HepG2 (cell line): ENCODE results near the gene RORC. TPM values are rescaled to one million over a fixed set of nuclear protein-coding genes. Genes with fewer than 3 reads are reported as not detected.

Experiments used
- ATAC-seq: fragments of 200-7000 bp; cut with Tn5 transposase; 3 replicates; pipeline ENCODE4 v1.9.1; 2020; ENCODE audit warnings: mild to moderate bottlenecking, moderate library complexity
- BruUV-seq: library from RNA; stranded (reverse); fragments of 400-500 nt; replicated peaks from 2 replicates; lab custom pipeline; 2021; lab: Mats Ljungman, UMichigan
- CTCF ChIA-PET: fragments of 300-600 bp; formaldehyde crosslinking; extraction: SDS; loops from one replicate; lab custom pipeline; 2021; ENCODE audit warnings: low total read pairs, inconsistent platforms, low intra/inter-chr PET ratio; lab: Yijun Ruan, JAX
- POLR2A ChIA-PET: fragments of 350-600 bp; sonication (Branson Sonifier 250); formaldehyde crosslinking; loops from one replicate; lab custom pipeline; 2020; ENCODE audit warnings: antibody characterized with exemption, inconsistent platforms; lab: Yijun Ruan, JAX
- DNase-seq: peaks from one replicate; pipeline ENCODE4 v3.0.0-alpha.2; 2015; ENCODE audit warnings: low spot score
- FAIRE-seq: peaks from 3 replicates; lab custom pipeline; 2011; peaks lifted over from hg19 to GRCh38; lab: Jason Lieb, UNC
- H2AFZ ChIP-seq: one replicate; pipeline ENCODE4 v1.6.1; 2011; ENCODE audit warnings: low read length, inconsistent platforms
- H3K27ac ChIP-seq: fragments of 300-600 bp; 3 replicates; pipeline ENCODE4 v1.8.0; 2011; ENCODE audit warnings: mixed run types, mild to moderate bottlenecking, mixed read lengths, low read length, inconsistent platforms; ENCODE audit not compliant: insufficient read depth; ENCODE audit errors: extremely low read length
- H3K27me3 ChIP-seq, 2 experiments: fragments of 200-600 bp in 1 of 2; 2 replicates in 1 of 2; 3 replicates in 1 of 2; pipeline versions ENCODE4 v1.6.0 to v1.8.0; 2011; ENCODE audit warnings: low read length in 2 of 2, mild to moderate bottlenecking in 2 of 2, moderate library complexity in 2 of 2, inconsistent platforms in 1 of 2; ENCODE audit not compliant: insufficient read depth in 2 of 2, control insufficient read depth in 1 of 2
- H3K36me3 ChIP-seq, 2 experiments: fragments of 200-600 bp in 1 of 2; replicated peaks in 1 of 2; 2 replicates in 1 of 2; 3 replicates in 1 of 2; pipeline versions ENCODE4 v1.5.1 to v1.8.0; 2011; ENCODE audit warnings: low read length in 2 of 2, inconsistent platforms in 1 of 2; ENCODE audit not compliant: insufficient read depth in 2 of 2, control insufficient read depth in 1 of 2
- H3K4me1 ChIP-seq: 2 replicates; pipeline ENCODE4 v1.5.1; 2012; ENCODE audit warnings: low read length, inconsistent platforms; ENCODE audit not compliant: insufficient read depth
- H3K4me2 ChIP-seq: 2 replicates; pipeline ENCODE4 v1.6.0; 2011; ENCODE audit warnings: low read depth, low read length, inconsistent platforms
- H3K4me3 ChIP-seq, 3 experiments: fragments of 200-600 bp in 1 of 3; sonication (generic), shearing (Covaris generic) in 1 of 3; replicated peaks in 1 of 3; 2 replicates each; pipeline ENCODE4 v1.5.1; 2011 to 2016; ENCODE audit warnings: low read length in 3 of 3, inconsistent platforms in 2 of 3, low read depth in 2 of 3, mild to moderate bottlenecking in 2 of 3, control low read depth in 1 of 3, mixed read lengths in 1 of 3; ENCODE audit not compliant: insufficient read depth in 1 of 3
- H3K79me2 ChIP-seq: one replicate; pipeline ENCODE4 v1.6.1; 2011; ENCODE audit warnings: low read length, inconsistent platforms; ENCODE audit not compliant: insufficient read depth
- H3K9ac ChIP-seq: 2 replicates; pipeline ENCODE4 v1.6.0; 2011; ENCODE audit warnings: mild to moderate bottlenecking, low read depth, low read length, inconsistent platforms; ENCODE audit not compliant: insufficient read depth
- H3K9me3 ChIP-seq: 2 replicates; pipeline ENCODE4 v1.5.1; 2012; ENCODE audit warnings: mild to moderate bottlenecking, low read length
- H4K20me1 ChIP-seq: 2 replicates; pipeline ENCODE4 v1.6.0; 2011; ENCODE audit warnings: inconsistent platforms, mild to moderate bottlenecking, low read length, moderate library complexity; ENCODE audit not compliant: insufficient read depth
- ELF3 ChIP-seq: IDR thresholded peaks from 2 replicates; pipeline ENCODE4 v1.6.1; 2016; ENCODE audit warnings: missing genetic modification reagents, missing compliant biosample characterization
- GMEB1 ChIP-seq: sonication (generic); formaldehyde crosslinking; IDR thresholded peaks from 2 replicates; pipeline ENCODE4 v1.5.1; 2020; ENCODE audit warnings: missing genetic modification reagents, mild to moderate bottlenecking, borderline replicate concordance
- KDM6A ChIP-seq: IDR thresholded peaks from 2 replicates; pipeline ENCODE4 v1.6.1; 2016; ENCODE audit warnings: low read depth
- KMT2B ChIP-seq: IDR thresholded peaks from 2 replicates; pipeline ENCODE4 v1.6.1; 2016; ENCODE audit warnings: missing genetic modification reagents, missing compliant biosample characterization
- MAFG ChIP-seq: sonication (generic); formaldehyde crosslinking; IDR thresholded peaks from 2 replicates; pipeline ENCODE4 v1.5.1; 2020; ENCODE audit warnings: mild to moderate bottlenecking, missing genetic modification reagents
- MATR3 ChIP-seq: sonication (generic); formaldehyde crosslinking; IDR thresholded peaks from 2 replicates; pipeline ENCODE4 v1.4.0; 2020; ENCODE audit warnings: missing genetic modification reagents
- MTERF4 ChIP-seq: sonication (generic); formaldehyde crosslinking; IDR thresholded peaks from 2 replicates; pipeline ENCODE4 v1.8.0; 2023; ENCODE audit warnings: mild to moderate bottlenecking, missing genetic modification reagents
- REXO4 ChIP-seq: sonication (generic); formaldehyde crosslinking; IDR thresholded peaks from 2 replicates; pipeline ENCODE4 v1.8.0; 2022; ENCODE audit warnings: missing genetic modification reagents, mild to moderate bottlenecking, borderline replicate concordance
- RXRA ChIP-seq: sonication (generic); formaldehyde crosslinking; IDR thresholded peaks from 2 replicates; pipeline ENCODE4 v1.5.1; 2020; ENCODE audit warnings: missing genetic modification reagents
- TBL1XR1 ChIP-seq: fragments of 150-350 bp; IDR thresholded peaks from 2 replicates; pipeline ENCODE4 v1.6.1; 2014; ENCODE audit warnings: borderline replicate concordance, low read length; ENCODE audit not compliant: partially characterized antibody
- TRIM24 ChIP-seq: sonication (generic); formaldehyde crosslinking; IDR thresholded peaks from 2 replicates; pipeline ENCODE4 v1.8.0; 2022; ENCODE audit warnings: mild to moderate bottlenecking, missing genetic modification reagents
- ZBTB42 ChIP-seq: sonication (generic); formaldehyde crosslinking; IDR thresholded peaks from 2 replicates; pipeline ENCODE4 v1.5.0; 2020; ENCODE audit warnings: mild to moderate bottlenecking, missing genetic modification reagents
- ZBTB49 ChIP-seq: sonication (generic); formaldehyde crosslinking; IDR thresholded peaks from 2 replicates; pipeline ENCODE4 v1.4.0; 2020; ENCODE audit warnings: missing genetic modification reagents, borderline replicate concordance
- ZFX ChIP-seq: sonication (generic); formaldehyde crosslinking; IDR thresholded peaks from 2 replicates; pipeline ENCODE4 v1.4.0; 2020; ENCODE audit warnings: mild to moderate bottlenecking, low read depth, missing genetic modification reagents, moderate library complexity
- ZMAT5 ChIP-seq: sonication (generic); formaldehyde crosslinking; IDR thresholded peaks from 2 replicates; pipeline ENCODE4 v1.5.0; 2020; ENCODE audit warnings: mild to moderate bottlenecking, low read depth, missing genetic modification reagents, borderline replicate concordance
- ZNF10 ChIP-seq: sonication (generic); formaldehyde crosslinking; IDR thresholded peaks from 2 replicates; pipeline ENCODE4 v1.4.0; 2020; ENCODE audit warnings: mild to moderate bottlenecking, low read depth, missing genetic modification reagents, borderline replicate concordance
- ZNF136 ChIP-seq: sonication (generic); formaldehyde crosslinking; IDR thresholded peaks from 2 replicates; pipeline ENCODE4 v1.8.1; 2022; ENCODE audit warnings: low read depth, mild to moderate bottlenecking, moderate library complexity, missing genetic modification reagents
- ZNF567 ChIP-seq: sonication (generic); formaldehyde crosslinking; IDR thresholded peaks from 2 replicates; pipeline ENCODE4 v1.8.1; 2023; ENCODE audit warnings: mild to moderate bottlenecking, missing genetic modification reagents, borderline replicate concordance
- ZNF816 ChIP-seq: sonication (generic); formaldehyde crosslinking; IDR thresholded peaks from 2 replicates; pipeline ENCODE4 v1.8.0; 2022; ENCODE audit warnings: missing genetic modification reagents, mild to moderate bottlenecking, borderline replicate concordance
- WGBS: methylation state at CpG from one replicate; pipeline ENCODE4 v1.1.6; 2017; ENCODE audit warnings: low lambda C conversion rate; 5-methylcytosine and 5-hydroxymethylcytosine counted together
- in situ Hi-C: cut with HindIII; loops from 2 replicates; pipeline ENCODE4 v1.10.0; 2017; ENCODE audit warnings: low pct_unique_long_range_greater_than_20kb; ENCODE audit not compliant: extremely low pct_ligation_motif_present
- intact Hi-C: fragments of 100-400 bp; cut with micrococcal nuclease; formaldehyde crosslinking; loops from one replicate; pipeline ENCODE4 v1.10.0; 2022; ENCODE audit not compliant: unreplicated experiment
- polyA plus RNA-seq, 8 experiments: library from polyadenylated mRNA; depleted of rRNA in 3 of 8; stranded (reverse) in 7 of 8; unstranded in 1 of 8; fragments of >200 nt; fragmentation: Illumina TruSeq in 4 of 8; extraction: Trizol in 4 of 8; gene quantifications; 2 replicates each; pipeline versions ENCODE4 v1.2.1 to v1.2.3, GENCODE V29; 2011 to 2016; ENCODE audit warnings: low read depth in 4 of 8, missing spikeins in 1 of 8, mixed read lengths in 1 of 8; ENCODE audit not compliant: insufficient read depth in 1 of 8
- total RNA-seq, 5 experiments: library from RNA; depleted of rRNA; stranded (reverse); fragments of >200 nt; fragmentation: Illumina TruSeq; extraction: Trizol; gene quantifications; 2 replicates each; pipeline ENCODE4 v1.2.3, GENCODE V29; 2016; ENCODE audit warnings: low read depth in 1 of 5

RORC gene
- total and polyA plus RNA-seq, 2 of the 13 experiments (the other 11 are each of a cell fraction or from before 2014, with no cell fraction given), result 2.5 to 6.5 TPM

- in situ Hi-C loops, result no loop called here
- WGBS, result 85% methylated on average over 2 of the region's 5 CpGs
- no peaks in the 10 kb centered on the region for H3K79me2 ChIP-seq
- TF ChIP-seq ZNF136 (CRISPR knock-in tag), result no peak
- TF ChIP-seq ZNF10 (CRISPR knock-in tag), result no peak
- TF ChIP-seq MAFG (CRISPR knock-in tag), result no peak
- TF ChIP-seq ZMAT5, result no peak
- TF ChIP-seq ZBTB49 (CRISPR knock-in tag), result no peak
- TF ChIP-seq RXRA (CRISPR knock-in tag), result no peak
- no peak for TF ChIP-seq ZFX (CRISPR knock-in tag)
- TF ChIP-seq ZNF816 (CRISPR knock-in tag), result no peak
- no peak for TF ChIP-seq ZNF567 (CRISPR knock-in tag)
- TF ChIP-seq ELF3 (CRISPR knock-in tag), result no peak
- no peak for TF ChIP-seq TRIM24
- no peak for TF ChIP-seq ZBTB42 (CRISPR knock-in tag)
- no peak for TF ChIP-seq KMT2B (CRISPR knock-in tag)
- TF ChIP-seq GMEB1 (CRISPR knock-in tag), result no peak
- no peak for TF ChIP-seq REXO4 (CRISPR knock-in tag)
- TF ChIP-seq KDM6A, result no peak
- TF ChIP-seq MATR3 (CRISPR knock-in tag), result no peak
- TF ChIP-seq TBL1XR1, result no peak
- no peak for TF ChIP-seq MTERF4 (CRISPR knock-in tag)
- TF ChIP-seq, all 625 proteins: peak for 0
- Histone ChIP-seq H3K9me3 (no peaks in the 10 kb centered on the region), H2AFZ (no peak overlapping the region), H3K36me3 (no peaks in the 10 kb centered on the region; a peak in 1 of 5 replicates), H3K27me3 (peaks cover 0 to 3% of the 10 kb centered on the region in 2 experiments; a peak in 2 of 5 replicates), H4K20me1 (no peaks in the 10 kb centered on the region), H3K4me3 (no peak overlapping the region), H3K9ac (no peak overlapping the region), H3K4me1 (no peaks in the 10 kb centered on the region), H3K4me2 (no peak overlapping the region), H3K27ac (no peak overlapping the region)
- FAIRE-seq (no peak), DNase-seq (no peak), ATAC-seq (no peak)
- CTCF ChIA-PET, result no interaction called here
- POLR2A ChIA-PET, result no interaction called here
- intact Hi-C loops, result no loop called here
- no TSS peak for BruUV-seq
Observed at GRCh38 chr1:151798571-151798970, 33.0 kb downstream of the RORC start.
